ENCODE measurements around the gene C14orf93.

DNA sequence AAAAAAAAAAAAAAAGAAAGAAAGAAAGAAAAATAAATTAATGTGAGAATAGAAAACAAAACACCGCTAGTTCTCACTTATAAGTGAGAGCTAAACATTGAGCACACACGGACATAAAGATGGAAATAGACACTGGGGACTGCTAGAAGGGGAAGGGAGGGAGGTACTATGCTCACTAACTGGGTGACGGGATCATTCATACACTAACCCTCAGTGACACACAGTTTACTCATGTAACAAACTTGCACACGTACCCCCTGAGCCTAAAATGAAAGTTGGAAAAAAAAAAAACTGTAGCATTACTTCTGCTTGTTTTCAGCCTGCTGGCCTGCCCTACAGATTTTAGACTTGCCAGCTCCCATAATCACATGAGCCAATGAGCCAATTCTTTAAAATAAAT, 70.3 kb downstream of the C14orf93 start:
- TF ChIP-seq, protein P1, sequence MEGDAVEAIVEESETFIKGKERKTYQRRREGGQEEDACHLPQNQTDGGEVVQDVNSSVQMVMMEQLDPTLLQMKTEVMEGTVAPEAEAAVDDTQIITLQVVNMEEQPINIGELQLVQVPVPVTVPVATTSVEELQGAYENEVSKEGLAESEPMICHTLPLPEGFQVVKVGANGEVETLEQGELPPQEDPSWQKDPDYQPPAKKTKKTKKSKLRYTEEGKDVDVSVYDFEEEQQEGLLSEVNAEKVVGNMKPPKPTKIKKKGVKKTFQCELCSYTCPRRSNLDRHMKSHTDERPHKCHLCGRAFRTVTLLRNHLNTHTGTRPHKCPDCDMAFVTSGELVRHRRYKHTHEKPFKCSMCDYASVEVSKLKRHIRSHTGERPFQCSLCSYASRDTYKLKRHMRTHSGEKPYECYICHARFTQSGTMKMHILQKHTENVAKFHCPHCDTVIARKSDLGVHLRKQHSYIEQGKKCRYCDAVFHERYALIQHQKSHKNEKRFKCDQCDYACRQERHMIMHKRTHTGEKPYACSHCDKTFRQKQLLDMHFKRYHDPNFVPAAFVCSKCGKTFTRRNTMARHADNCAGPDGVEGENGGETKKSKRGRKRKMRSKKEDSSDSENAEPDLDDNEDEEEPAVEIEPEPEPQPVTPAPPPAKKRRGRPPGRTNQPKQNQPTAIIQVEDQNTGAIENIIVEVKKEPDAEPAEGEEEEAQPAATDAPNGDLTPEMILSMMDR (IDR thresholded peaks at IDR 0.05; ENCODE audit: low read length): no peak
- no peak for TF ChIP-seq EZH2 (IDR thresholded peaks at IDR 0.05; ENCODE audit: borderline replicate concordance, low read length)
